Epithelial cell of esophagus (primary cell): ENCODE measurements around the gene UQCRC2.

ENCODE experiments used
- DNase-seq: peaks from one replicate; pipeline ENCODE4 v3.0.0; 2010; ENCODE audit warnings: low read depth
- H3K4me3 ChIP-seq: 2 replicates; pipeline ENCODE4 v1.5.1; 2011; ENCODE audit warnings: mild to moderate bottlenecking, low read length, control low read depth
- CTCF ChIP-seq: IDR thresholded peaks from 2 replicates; pipeline ENCODE4 v1.5.1; 2011; ENCODE audit warnings: low read depth, mild to moderate bottlenecking, low read length, control low read depth, inconsistent platforms; ENCODE audit not compliant: insufficient read depth; ENCODE audit errors: missing control alignments

Gene UQCRC2

GRCh38 chr16:21984062-21984461 lies 30.9 kb downstream of the UQCRC2 start:
- no peak overlapping the region for H3K4me3 ChIP-seq
- DNase-seq = no peak
- no peak for TF ChIP-seq CTCF

GRCh38 chr16:21985524-21985923 lies 32.4 kb downstream of the UQCRC2 start:
- no peak for DNase-seq
- TF ChIP-seq CTCF = no peak
- H3K4me3 ChIP-seq = no peak overlapping the region

GRCh38 chr16:21986692-21987246 lies 33.6 kb downstream of the UQCRC2 start:
- no peak for TF ChIP-seq CTCF
- DNase-seq = no peak

GRCh38 chr16:21987498-21987897 lies 34.3 kb downstream of the UQCRC2 start:
- H3K4me3 ChIP-seq = no peak overlapping the region
- no peak for TF ChIP-seq CTCF
- DNase-seq = no peak

More at GRCh38 chr16:21986692-21987246, 33.6 kb downstream of the UQCRC2 start:
- H3K4me3 ChIP-seq = no peak overlapping the region

GRCh38 chr16:21989133-21989532 lies 36.0 kb downstream of the UQCRC2 start:
- no peak for TF ChIP-seq CTCF
- no peak overlapping the region for H3K4me3 ChIP-seq
- DNase-seq = no peak

- no peak for DNase-seq
- no peak overlapping the region for H3K4me3 ChIP-seq
- TF ChIP-seq CTCF = no peak
These were observed 36.6 kb downstream of the UQCRC2 start for GRCh38 chr16:21989751-21990150.

- TF ChIP-seq CTCF = no peak
- no peak for DNase-seq
- no peak overlapping the region for H3K4me3 ChIP-seq
These were observed 37.3 kb downstream of the UQCRC2 start for GRCh38 chr16:21990381-21990944.
